Neutrophil (primary cell): ENCODE results near the gene DHRS13.

Experiments used
- H3K27ac ChIP-seq: fragments of 200-600 bp; sonication (generic); 2 replicates; pipeline ENCODE4 v1.5.1; 2016; ENCODE audit warnings: mild to moderate bottlenecking, moderate library complexity
- H3K27me3 ChIP-seq: fragments of 200-600 bp; sonication (generic); 2 replicates; pipeline ENCODE4 v1.6.0; 2016; ENCODE audit warnings: mild to moderate bottlenecking
- H3K36me3 ChIP-seq: fragments of 200-600 bp; sonication (generic); 2 replicates; pipeline ENCODE4 v1.5.1; 2017
- H3K4me1 ChIP-seq, 2 experiments: fragments of 200-600 bp in 1 of 2; sonication (generic) in 1 of 2; 1 replicate in 1 of 2; 2 replicates in 1 of 2; pipeline versions ENCODE4 v1.5.1 to v1.6.1; 2013 to 2016; ENCODE audit warnings: low read depth in 1 of 2, low read length in 1 of 2, mild to moderate bottlenecking in 1 of 2, moderate library complexity in 1 of 2; ENCODE audit not compliant: control insufficient read depth in 1 of 2, insufficient read depth in 1 of 2
- H3K4me3 ChIP-seq, 2 experiments: fragments of 200-600 bp in 1 of 2; sonication (generic) in 1 of 2; 1 replicate in 1 of 2; 2 replicates in 1 of 2; pipeline ENCODE4 v1.5.1; 2013 to 2016; ENCODE audit warnings: low read depth in 1 of 2, low read length in 1 of 2, mild to moderate bottlenecking in 1 of 2, moderate library complexity in 1 of 2
- H3K9me3 ChIP-seq: fragments of 200-600 bp; sonication (generic); 2 replicates; pipeline ENCODE4 v1.5.1; 2016
- CTCF ChIP-seq: fragments of 200-600 bp; sonication (generic); IDR thresholded peaks from 2 replicates; pipeline ENCODE4 v1.5.1; 2016; ENCODE audit warnings: antibody characterized with exemption

The DHRS13 gene

DNA sequence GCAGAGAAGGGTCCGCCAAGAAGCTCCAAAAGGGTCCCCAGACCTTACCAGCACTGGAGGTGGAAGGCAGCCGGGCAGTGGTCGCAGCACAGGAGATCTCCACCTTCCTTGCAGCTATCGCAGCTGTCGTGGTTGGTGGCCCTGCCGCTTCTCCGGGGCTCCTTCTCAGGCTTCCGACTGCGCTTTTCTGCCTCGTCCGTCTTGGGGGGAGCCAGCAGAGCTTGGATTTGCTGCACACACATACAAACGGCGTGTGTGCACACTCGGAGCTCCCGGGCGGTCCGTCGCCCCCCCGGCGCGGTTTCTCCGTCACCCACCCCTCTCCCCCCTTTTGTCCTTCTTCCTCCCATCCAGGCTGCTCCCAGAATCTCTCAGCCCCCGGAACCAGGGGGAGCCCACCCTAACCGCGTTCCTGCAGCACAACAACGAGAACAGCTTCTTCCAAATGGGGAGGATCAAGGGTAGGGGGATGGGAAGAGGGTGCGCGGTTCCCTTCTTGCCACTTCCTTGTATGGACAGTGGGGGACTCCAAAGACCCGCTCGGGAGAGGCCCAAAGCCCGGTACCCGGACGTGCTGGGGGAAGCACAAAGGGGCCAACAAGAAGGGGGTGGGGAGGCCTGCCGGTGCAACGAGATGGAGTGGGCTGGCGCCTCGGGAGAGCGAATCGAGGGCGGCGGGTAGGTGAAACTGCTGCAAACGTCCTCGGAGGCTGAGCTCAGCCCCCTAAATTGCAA, 47.3 kb upstream of the DHRS13 start:
- no peaks in the 10 kb centered on the region for H3K36me3 ChIP-seq
- no peaks in the 10 kb centered on the region for H3K27me3 ChIP-seq
- H3K27ac ChIP-seq = peak overlapping the region; percentile 98
- peaks cover 52% of the 10 kb centered on the region in 2 experiments for H3K4me1 ChIP-seq
- H3K4me3 ChIP-seq = peak overlapping the region; percentile 97 to 98
- no peaks in the 10 kb centered on the region for H3K9me3 ChIP-seq
- no peak for TF ChIP-seq CTCF

GRCh38 chr17:28949185-28950016, 46.5 kb upstream of the DHRS13 start:
- no peaks in the 10 kb centered on the region for H3K36me3 ChIP-seq
- H3K4me1 ChIP-seq = peaks cover 55 to 56% of the 10 kb centered on the region in 2 experiments
- peak; percentile 9 for TF ChIP-seq CTCF
- peak overlapping the region; percentile 98 for H3K27ac ChIP-seq
- no peaks in the 10 kb centered on the region for H3K9me3 ChIP-seq
- H3K4me3 ChIP-seq = peak overlapping the region; percentile 97 to 98
- H3K27me3 ChIP-seq = no peaks in the 10 kb centered on the region

DNA sequence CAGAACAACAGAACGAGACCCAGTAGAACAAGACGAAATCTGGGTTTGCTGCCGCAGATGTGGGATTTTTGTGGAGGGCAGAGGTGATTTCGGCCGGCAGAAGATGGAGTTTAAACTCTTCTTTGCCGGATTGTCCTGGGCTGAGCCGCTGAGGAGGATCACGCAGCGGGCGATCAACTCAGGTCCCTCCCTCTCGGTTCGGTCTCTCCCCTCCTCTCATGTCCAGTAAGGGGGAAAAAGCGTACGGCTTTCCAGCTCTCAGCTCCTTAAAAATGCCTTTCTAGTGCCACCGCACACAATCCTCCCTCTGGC, 46.0 kb upstream of the DHRS13 start:
- peaks cover 56 to 58% of the 10 kb centered on the region in 2 experiments for H3K4me1 ChIP-seq
- H3K27ac ChIP-seq = peak overlapping the region; percentile 98
- peak; percentile 32 for TF ChIP-seq CTCF
- peaks cover 2% of the 10 kb centered on the region for H3K36me3 ChIP-seq
- no peaks in the 10 kb centered on the region for H3K27me3 ChIP-seq
- H3K9me3 ChIP-seq = no peaks in the 10 kb centered on the region
- peak overlapping the region; percentile 97 to 98 for H3K4me3 ChIP-seq

DNA sequence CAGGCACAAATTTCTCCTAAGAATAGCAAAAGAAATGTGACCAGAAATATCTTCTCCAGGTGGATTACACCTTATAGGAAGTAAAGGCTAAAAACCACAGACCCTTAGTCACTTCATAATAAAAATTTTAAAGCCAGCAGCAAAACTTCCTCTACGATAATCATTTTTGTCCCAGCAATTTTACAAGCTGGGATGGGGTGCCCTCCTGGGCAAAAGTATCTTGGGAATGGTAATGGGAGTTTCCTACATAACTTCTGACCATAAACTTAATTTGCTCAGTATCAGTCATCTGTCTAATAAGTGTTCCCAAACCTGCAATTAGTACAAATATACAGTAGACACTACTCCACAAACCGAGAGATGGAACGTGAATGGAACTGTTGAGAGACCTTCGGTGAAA, 45.5 kb upstream of the DHRS13 start:
- Histone ChIP-seq H3K4me1 (peaks cover 54 to 60% of the 10 kb centered on the region in 2 experiments), H3K27me3 (no peaks in the 10 kb centered on the region), H3K9me3 (no peaks in the 10 kb centered on the region), H3K4me3 (peak overlapping the region; percentile 97 to 98), H3K36me3 (peaks cover 5% of the 10 kb centered on the region), H3K27ac (peak overlapping the region; percentile 98)
- no peak for TF ChIP-seq CTCF

DNA sequence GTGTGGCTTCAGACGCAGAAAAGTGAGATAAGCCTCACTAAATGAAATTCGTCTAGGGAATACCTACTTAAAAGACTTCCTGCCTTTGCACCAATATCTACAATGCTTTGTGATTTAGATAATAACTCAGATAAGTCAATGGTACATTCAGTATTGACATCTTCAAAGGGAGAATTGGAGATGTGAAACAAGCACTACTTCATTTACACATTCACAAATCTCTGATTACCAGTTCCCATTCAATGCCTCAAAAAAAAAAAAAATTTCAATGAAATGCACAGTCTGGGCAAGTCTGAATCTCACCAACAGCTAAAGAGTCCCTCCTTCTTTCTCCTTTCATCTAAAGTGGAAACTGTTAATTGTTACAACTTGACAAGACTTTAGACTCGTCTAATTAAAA, 44.8 kb upstream of the DHRS13 start:
- Histone ChIP-seq H3K27me3 (no peaks in the 10 kb centered on the region), H3K36me3 (peaks cover 9% of the 10 kb centered on the region), H3K27ac (peak overlapping the region; percentile 98), H3K4me1 (peaks cover 47 to 57% of the 10 kb centered on the region in 2 experiments), H3K9me3 (no peaks in the 10 kb centered on the region), H3K4me3 (peak overlapping the region; percentile 97 to 98)
- no peak for TF ChIP-seq CTCF
